Measurements from ENCODE around the gene DPEP3.

DPEP3 gene

GRCh38 chr16:67993207-67994039 is 13.1 kb upstream of the DPEP3 start:
- in situ Hi-C loops (cut with HindIII; ENCODE audit: low sequenced_read_pairs), result no loop called here
- no peak overlapping the region for H3K4me3 ChIP-seq (ENCODE audit: low read depth, low read length)
- TF ChIP-seq CTCF (IDR thresholded peaks at IDR 0.05; ENCODE audit: low read depth, low read length, missing control alignments), result peak; percentile 84
- no peak for DNase-seq (ENCODE audit: low read depth)

- H3K4me3 ChIP-seq (ENCODE audit: low read depth, low read length), result no peak overlapping the region
- no peak for DNase-seq (ENCODE audit: low read depth)
- in situ Hi-C loops (cut with HindIII; ENCODE audit: low sequenced_read_pairs), result no loop called here
- no peak for TF ChIP-seq CTCF (IDR thresholded peaks at IDR 0.05; ENCODE audit: low read depth, low read length, missing control alignments)
These were observed 12.4 kb upstream of the DPEP3 start for GRCh38 chr16:67992661-67993206.

GRCh38 chr16:67990018-67990386 is 9.7 kb upstream of the DPEP3 start:
- in situ Hi-C loops (cut with HindIII; ENCODE audit: low sequenced_read_pairs), result no loop called here
- no peak overlapping the region for H3K4me3 ChIP-seq (ENCODE audit: low read depth, low read length)
- no peak for DNase-seq (ENCODE audit: low read depth)
- TF ChIP-seq CTCF (IDR thresholded peaks at IDR 0.05; ENCODE audit: low read depth, low read length, missing control alignments), result no peak

- no peak overlapping the region for H3K4me3 ChIP-seq (ENCODE audit: low read depth, low read length)
- in situ Hi-C loops (cut with HindIII; ENCODE audit: low sequenced_read_pairs), result no loop called here
- no peak for TF ChIP-seq CTCF (IDR thresholded peaks at IDR 0.05; ENCODE audit: low read depth, low read length, missing control alignments)
- DNase-seq (ENCODE audit: low read depth), result no peak
These were observed 9.2 kb upstream of the DPEP3 start for GRCh38 chr16:67989322-67990017.

- no peak for DNase-seq (ENCODE audit: low read depth)
- no peak overlapping the region for H3K4me3 ChIP-seq (ENCODE audit: low read depth, low read length)
- no peak for TF ChIP-seq CTCF (IDR thresholded peaks at IDR 0.05; ENCODE audit: low read depth, low read length, missing control alignments)
- in situ Hi-C loops (cut with HindIII; ENCODE audit: low sequenced_read_pairs), result no loop called here
These were observed 8.4 kb upstream of the DPEP3 start for GRCh38 chr16:67988675-67989074.

GRCh38 chr16:67987460-67988160 is 7.3 kb upstream of the DPEP3 start:
- in situ Hi-C loops (cut with HindIII; ENCODE audit: low sequenced_read_pairs), result no loop called here
- no peak for DNase-seq (ENCODE audit: low read depth)
- no peak for TF ChIP-seq CTCF (IDR thresholded peaks at IDR 0.05; ENCODE audit: low read depth, low read length, missing control alignments)
- H3K4me3 ChIP-seq (ENCODE audit: low read depth, low read length), result no peak overlapping the region

Measured in astrocyte of the cerebellum (primary cell).